Ishikawa (cell line): ENCODE data around the gene NEDD4L.

Source experiments
- EP300 ChIP-seq: IDR thresholded peaks from 2 replicates; pipeline ENCODE4 v1.6.1; 2012; ENCODE audit warnings: borderline replicate concordance
- NFIC ChIP-seq: IDR thresholded peaks from 2 replicates; pipeline ENCODE4 v1.6.1; 2012
- RAD21 ChIP-seq: IDR thresholded peaks from 2 replicates; pipeline ENCODE4 v1.6.1; 2012; ENCODE audit warnings: low read depth
- TF ChIP-seq, protein P1 (sequence below): IDR thresholded peaks from 2 replicates; pipeline ENCODE4 v1.6.1; 2012

DNA sequence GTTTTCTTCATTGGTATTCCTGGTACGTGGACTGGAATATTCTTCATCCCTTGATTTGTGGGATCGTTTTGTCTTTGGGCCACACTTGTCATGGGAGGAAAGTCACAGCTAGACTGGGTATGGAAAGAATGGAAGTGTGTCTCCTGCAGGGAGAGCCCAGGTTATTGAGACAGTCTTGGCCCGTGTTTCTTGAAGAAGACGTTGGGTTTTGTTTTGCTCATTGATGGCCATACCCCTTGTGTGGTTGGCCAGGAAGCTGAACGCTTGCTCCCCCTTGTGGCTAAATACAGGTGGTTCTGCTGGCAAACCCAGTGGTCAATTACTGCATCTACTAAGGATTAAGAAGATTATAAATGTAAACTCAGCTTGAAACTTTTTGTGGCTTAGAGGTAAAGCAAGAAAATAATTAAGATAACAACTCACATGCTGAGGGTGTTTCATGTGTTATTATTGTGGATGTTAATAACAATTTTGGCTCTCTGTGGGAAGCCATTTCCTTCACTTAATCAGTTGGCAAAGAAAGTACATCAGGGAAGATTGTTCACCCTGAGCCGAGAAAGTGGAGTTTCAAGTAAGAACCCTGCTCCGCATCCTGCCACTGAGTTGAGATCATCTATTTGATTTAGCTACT lies 91.8 kb downstream of the NEDD4L start:
- TF ChIP-seq EP300 = no peak
- TF ChIP-seq RAD21 = peak; percentile 76
- TF ChIP-seq, protein P1, sequence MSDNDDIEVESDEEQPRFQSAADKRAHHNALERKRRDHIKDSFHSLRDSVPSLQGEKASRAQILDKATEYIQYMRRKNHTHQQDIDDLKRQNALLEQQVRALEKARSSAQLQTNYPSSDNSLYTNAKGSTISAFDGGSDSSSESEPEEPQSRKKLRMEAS = no peak
- TF ChIP-seq NFIC = no peak
